Measurements from ENCODE around the gene LRRC7. TPM values are rescaled to one million over a fixed set of nuclear protein-coding genes. Genes with fewer than 3 reads are reported as not detected.

The LRRC7 gene
- total and polyA plus RNA-seq, 2 of the 8 experiments (the other 6 are each of a cell fraction or from before 2014, with no cell fraction given) = 0.03 to 0.17 TPM

DNA sequence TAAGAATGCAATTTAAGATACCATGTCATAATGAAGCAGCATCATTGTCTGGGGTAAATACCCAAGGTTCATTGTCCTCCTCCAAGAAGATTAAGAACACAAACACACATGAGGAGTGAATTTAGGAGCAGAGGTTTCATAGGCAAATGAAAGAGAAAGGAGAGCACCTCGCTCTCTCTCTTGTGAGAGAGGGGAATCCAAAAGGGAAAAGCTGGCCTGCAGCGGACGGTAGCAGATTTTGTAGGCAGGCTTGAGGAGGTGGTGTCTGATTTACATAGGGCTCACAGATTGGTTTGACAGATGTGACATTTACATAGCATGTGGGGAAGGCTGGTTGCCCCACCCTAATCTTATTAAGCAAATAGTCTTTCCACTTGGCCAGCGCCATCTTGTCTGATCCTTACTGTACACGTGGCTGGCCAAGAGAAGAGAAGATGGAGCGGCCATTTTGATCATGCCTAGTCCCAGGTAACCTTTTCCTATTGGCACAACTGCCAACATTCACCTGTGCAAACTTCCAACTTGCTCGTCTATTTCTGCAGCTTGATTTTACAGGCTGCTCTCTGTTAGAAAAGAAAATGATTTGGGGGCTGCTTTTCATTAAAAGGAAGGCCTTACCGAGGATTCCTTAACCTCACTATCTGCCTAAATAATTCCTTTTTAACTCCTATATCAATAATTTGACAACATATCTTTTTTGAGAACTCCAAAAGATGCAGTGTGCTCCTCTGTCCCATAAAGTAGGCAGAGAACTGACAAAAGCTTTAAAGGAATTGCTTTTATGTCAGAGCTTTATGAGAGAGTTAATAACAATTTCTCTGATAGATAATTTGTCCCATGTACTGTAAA lies 16.0 kb upstream of the LRRC7 start:
- 93% methylated on average over 8 of the region's 8 CpGs; no CpG with 5 or more reads in 1 of the 2 experiments for WGBS, 2 experiments (ENCODE audit: extremely low coverage in 1 of 2, insufficient coverage in 1 of 2, insufficient read length in 1 of 2, insufficient replicate concordance in 2 of 2, low coverage in 1 of 2, low lambda C conversion rate in 2 of 2, missing lambda C conversion rate in 1 of 2)

More for the DNA sequence above, 16.0 kb upstream of the LRRC7 start:
- Histone ChIP-seq H2BK12ac (ENCODE audit: low read depth, low read length) (no peak overlapping the region), H3K56ac (replicated peaks; ENCODE audit: insufficient read length, low read depth, low read length) (no peak overlapping the region), H3K4ac (replicated peaks; ENCODE audit: insufficient read length, low read depth, low read length) (no peak overlapping the region), H2BK15ac (ENCODE audit: low read length) (no peak overlapping the region), H3K23ac (ENCODE audit: insufficient read length) (no peak overlapping the region), H2BK20ac (ENCODE audit: low read length) (no peak overlapping the region), H2BK120ac (replicated peaks; ENCODE audit: low read depth, low read length) (no peak overlapping the region), H3K18ac (ENCODE audit: extremely low read depth, low read length) (no peak overlapping the region), H3K79me1 (ENCODE audit: low read depth, low read length) (no peaks in the 10 kb centered on the region), H4K5ac (ENCODE audit: insufficient read length, low read depth, low read length) (no peak overlapping the region), H3K9ac (replicated peaks in 1 of 4; ENCODE audit: extremely low read depth in 1 of 4, low read depth in 3 of 4, low read length in 3 of 4) (no peak overlapping the region), H3K4me2 (ENCODE audit: insufficient read depth in 1 of 2, low read depth in 2 of 2, low read length in 2 of 2) (no peak overlapping the region), H3K23me2 (ENCODE audit: low read depth, low read length) (no peaks in the 10 kb centered on the region), H4K91ac (replicated peaks; ENCODE audit: insufficient read length, low read length) (no peak overlapping the region), H2AK5ac (ENCODE audit: low read depth, low read length) (no peak overlapping the region), H3K36me3 (ENCODE audit: control insufficient read depth in 2 of 4, insufficient read depth in 4 of 4, low read length in 3 of 4) (no peaks in the 10 kb centered on the region), H3K4me3 (ENCODE audit: extremely low read depth in 1 of 4, insufficient read depth in 2 of 4, low read depth in 3 of 4, low read length in 4 of 4) (no peak overlapping the region), H3K9me3 (ENCODE audit: insufficient read depth in 2 of 2, low read depth in 1 of 2, low read length in 1 of 2) (no peaks in the 10 kb centered on the region), H3K79me2 (ENCODE audit: control insufficient read depth in 1 of 2, insufficient read depth in 2 of 2, low read length in 2 of 2) (no peaks in the 10 kb centered on the region), H3K14ac (ENCODE audit: insufficient read length) (no peak overlapping the region), H4K8ac (ENCODE audit: extremely low read depth, insufficient read depth, low read length) (no peak overlapping the region), H2BK5ac (ENCODE audit: low read depth, low read length) (no peak overlapping the region), H2AFZ (ENCODE audit: low read length) (peak overlapping the region; percentile 49; the same call in 1 of the 2 replicates), H3K27me3 (replicated peaks in 1 of 4; ENCODE audit: control insufficient read depth in 3 of 4, extremely low read depth in 1 of 4, insufficient read depth in 3 of 4, low read length in 3 of 4) (no peaks in the 10 kb centered on the region), H3K4me1 (replicated peaks in 1 of 4; ENCODE audit: control insufficient read depth in 3 of 4, insufficient read depth in 4 of 4, low read length in 3 of 4) (no peaks in the 10 kb centered on the region), H4K20me1 (replicated peaks in 1 of 2; ENCODE audit: control insufficient read depth in 1 of 2, insufficient read depth in 2 of 2, low read length in 2 of 2) (no peaks in the 10 kb centered on the region), H3K27ac (ENCODE audit: low read depth, low read length) (no peak overlapping the region)
- no peak for TF ChIP-seq SIN3A (conservative IDR thresholded peaks at IDR 0.05 in 1 of 2, IDR thresholded peaks at IDR 0.05 in 1 of 2; ENCODE audit: low read depth in 1 of 2, low read length in 2 of 2)
- peak; percentile 63; the same call in 1 of the 2 replicates for TF ChIP-seq YY1 (IDR thresholded peaks at IDR 0.05; ENCODE audit: low read depth, low read length)
- TF ChIP-seq CHD2 (IDR thresholded peaks at IDR 0.05; ENCODE audit: low read length) = no peak
- no peak for DNase-seq (ENCODE audit: low read depth in 1 of 2, low spot score in 2 of 2)
- FAIRE-seq = no peak
- POLR2A ChIA-PET (ENCODE audit: partially characterized antibody) = no interaction called here
- CTCF ChIA-PET (ENCODE audit: partially characterized antibody) = interaction anchor here (1.0 kb wide), 1 partner anchor 1056 kb away, joined by 6 read pairs; no protein-coding TSS in a partner anchor
